ENCODE measurements around the gene NQO2.
"Not testable (repeated sequence)": the region's sequence is repeated elsewhere in the genome, so short reads cannot be mapped to it uniquely, and the experiment has no call there.

The NQO2 gene

GRCh38 chr6:3023663-3024483 lies 24.2 kb downstream of the NQO2 start:
- peak overlapping the region; percentile 79 for H3K4me3 ChIP-seq (ENCODE audit: low read length)
- TF ChIP-seq CTCF (conservative IDR thresholded peaks at IDR 0.05; ENCODE audit: low read length), result no peak
- peak; percentile 93 for DNase-seq (ENCODE audit: low read depth)

GRCh38 chr6:3026791-3027626 lies 27.3 kb downstream of the NQO2 start:
- DNase-seq (ENCODE audit: low read depth), result peak; percentile 4
- no peak overlapping the region for H3K4me3 ChIP-seq (ENCODE audit: low read length)
- no peak for TF ChIP-seq CTCF (conservative IDR thresholded peaks at IDR 0.05; ENCODE audit: low read length)

GRCh38 chr6:3028156-3028555 lies 28.5 kb downstream of the NQO2 start:
- DNase-seq (ENCODE audit: low read depth); H3K4me3 ChIP-seq (ENCODE audit: low read length): not testable (repeated sequence)

DNA sequence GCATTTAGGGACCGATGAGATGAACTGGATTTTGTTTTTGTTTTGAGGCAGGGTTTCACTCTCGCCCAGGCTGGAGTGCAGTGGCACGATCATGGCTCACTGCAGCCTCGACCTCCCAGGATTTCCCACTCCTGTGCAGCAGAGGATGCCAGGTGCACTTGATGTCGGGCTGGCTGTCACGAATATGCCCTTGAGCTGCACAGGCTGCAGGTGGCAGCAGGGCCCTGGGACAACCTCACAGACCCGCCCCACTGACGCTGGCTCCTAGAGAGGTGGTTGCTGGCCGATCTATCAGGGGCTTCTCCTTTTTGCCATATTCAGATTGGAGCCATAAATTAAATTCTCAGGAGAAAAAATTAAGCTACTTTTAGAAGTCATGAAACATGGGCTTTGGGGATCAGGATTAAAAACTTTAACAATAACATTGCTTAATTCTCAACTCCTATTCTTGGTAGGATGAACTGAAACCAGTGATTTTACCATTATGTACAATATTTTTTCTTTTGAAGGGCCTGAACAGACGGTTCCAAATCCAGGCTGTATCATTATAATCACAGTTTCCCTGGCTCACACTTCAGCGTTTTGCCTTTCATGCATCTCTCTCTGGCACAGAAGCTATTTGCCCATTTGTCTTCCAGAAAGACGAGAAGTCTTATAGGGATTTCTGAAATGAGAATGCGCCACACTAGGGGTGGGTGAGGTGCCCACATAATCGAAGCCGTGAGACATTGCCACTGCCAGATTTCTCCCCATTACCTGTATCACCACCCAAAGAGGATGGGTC lies 32.4 kb downstream of the NQO2 start:
- no peak overlapping the region for H3K4me3 ChIP-seq (ENCODE audit: low read length)
- TF ChIP-seq CTCF (conservative IDR thresholded peaks at IDR 0.05; ENCODE audit: low read length), result no peak
- no peak for DNase-seq (ENCODE audit: low read depth)

- H3K4me3 ChIP-seq (ENCODE audit: low read length), result no peak overlapping the region
- no peak for TF ChIP-seq CTCF (conservative IDR thresholded peaks at IDR 0.05; ENCODE audit: low read length)
- no peak for DNase-seq (ENCODE audit: low read depth)
Measured at GRCh38 chr6:3032986-3033385, 33.3 kb downstream of the NQO2 start.

GRCh38 chr6:3033652-3034051 lies 34.0 kb downstream of the NQO2 start:
- TF ChIP-seq CTCF (conservative IDR thresholded peaks at IDR 0.05; ENCODE audit: low read length), result no peak
- no peak overlapping the region for H3K4me3 ChIP-seq (ENCODE audit: low read length)
- no peak for DNase-seq (ENCODE audit: low read depth)

DNA sequence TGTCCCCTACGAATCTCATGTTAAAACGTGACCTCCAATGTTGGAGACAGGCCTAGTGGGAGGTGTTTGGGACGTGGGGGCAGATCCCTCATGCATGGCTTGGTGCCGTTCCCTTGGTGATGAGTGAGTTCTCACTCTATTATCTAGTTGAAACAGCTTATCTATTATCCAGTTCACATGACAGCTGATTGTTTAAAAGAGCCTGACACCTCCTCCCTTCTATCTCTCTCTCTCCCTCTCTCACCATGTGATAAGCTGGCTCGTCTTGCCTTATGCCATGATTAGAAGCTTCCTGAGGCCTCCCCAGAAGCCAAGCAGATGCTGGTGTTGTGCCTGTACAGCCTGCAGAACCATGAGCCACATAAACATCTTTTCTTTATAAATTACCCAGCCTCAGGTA lies 35.7 kb downstream of the NQO2 start:
- TF ChIP-seq CTCF (conservative IDR thresholded peaks at IDR 0.05; ENCODE audit: low read length), result no peak
- H3K4me3 ChIP-seq (ENCODE audit: low read length), result no peak overlapping the region
- no peak for DNase-seq (ENCODE audit: low read depth)

All from AG10803 (cell line).